IMR-90 (cell line): ENCODE measurements around the gene ZNF74. TPM values are rescaled to one million over a fixed set of nuclear protein-coding genes. Genes with fewer than 3 reads are reported as not detected.

ENCODE experiments used
- ATAC-seq: fragments of 200-7000 bp; cut with Tn5 transposase; 2 replicates; pipeline ENCODE4 v1.9.1; 2020; ENCODE audit warnings: low read depth, mild to moderate bottlenecking, moderate library complexity
- BruUV-seq: library from RNA; stranded (reverse); fragments of 400-500 nt; replicated peaks from 2 replicates; lab custom pipeline; 2021; lab: Mats Ljungman, UMichigan
- CTCF ChIA-PET: fragments of 300-600 bp; formaldehyde crosslinking; extraction: SDS; loops from one replicate; lab custom pipeline; 2021; ENCODE audit warnings: antibody characterized with exemption; lab: Yijun Ruan, JAX
- POLR2A ChIA-PET: fragments of 300-600 bp; sonication (Branson Sonifier 250); formaldehyde crosslinking; loops from one replicate; lab custom pipeline; 2022; ENCODE audit warnings: antibody characterized with exemption; ENCODE audit not compliant: unreplicated experiment; lab: Charles Lee
- DNase-seq: peaks from one replicate; pipeline ENCODE4 v3.0.0; 2013
- H2AFZ ChIP-seq: replicated peaks from 2 replicates; pipeline ENCODE3; 2013; ENCODE audit warnings: low read length, mild to moderate bottlenecking; ENCODE audit not compliant: poor library complexity
- H2AK5ac ChIP-seq: 2 replicates; pipeline ENCODE4 v1.6.1; 2013; ENCODE audit warnings: low read depth, low read length, inconsistent platforms
- H2AK9ac ChIP-seq: replicated peaks from 2 replicates; pipeline ENCODE3; 2013; ENCODE audit warnings: mild to moderate bottlenecking, low read depth, low read length, moderate library complexity; ENCODE audit not compliant: poor library complexity
- H2BK120ac ChIP-seq: 2 replicates; pipeline ENCODE4 v1.6.1; 2013; ENCODE audit warnings: low read depth, low read length, inconsistent platforms
- H2BK15ac ChIP-seq: 3 replicates; pipeline ENCODE4 v1.6.1; 2013; ENCODE audit warnings: low read depth, low read length, inconsistent platforms
- H2BK20ac ChIP-seq: 2 replicates; pipeline ENCODE4 v1.6.1; 2013; ENCODE audit warnings: low read depth, mild to moderate bottlenecking, inconsistent platforms, low read length, moderate library complexity
- H2BK5ac ChIP-seq: 2 replicates; pipeline ENCODE4 v1.6.1; 2013; ENCODE audit warnings: mild to moderate bottlenecking, low read depth, low read length, inconsistent platforms; ENCODE audit not compliant: poor library complexity, severe bottlenecking
- H3K14ac ChIP-seq: replicated peaks from 2 replicates; pipeline ENCODE4 v1.6.1; 2013; ENCODE audit warnings: low read depth, low read length, inconsistent platforms
- H3K18ac ChIP-seq: 2 replicates; pipeline ENCODE4 v1.6.1; 2013; ENCODE audit warnings: low read depth, low read length, control low read depth
- H3K23ac ChIP-seq: 2 replicates; pipeline ENCODE4 v1.6.1; 2013; ENCODE audit warnings: low read depth, low read length, inconsistent platforms
- H3K27ac ChIP-seq: 2 replicates; pipeline ENCODE4 v1.5.1; 2013; ENCODE audit warnings: mild to moderate bottlenecking, control low read depth, low read length; ENCODE audit not compliant: insufficient read depth
- H3K27me3 ChIP-seq: 2 replicates; pipeline ENCODE4 v1.6.1; 2013; ENCODE audit warnings: low read length; ENCODE audit not compliant: control insufficient read depth, insufficient read depth
- H3K36me3 ChIP-seq: 2 replicates; pipeline ENCODE4 v1.6.1; 2013; ENCODE audit warnings: low read length, mixed read lengths; ENCODE audit not compliant: control insufficient read depth, insufficient read depth
- H3K4ac ChIP-seq: 2 replicates; pipeline ENCODE4 v1.6.1; 2013; ENCODE audit warnings: low read depth, low read length, inconsistent platforms
- H3K4me1 ChIP-seq: 2 replicates; pipeline ENCODE4 v1.6.1; 2013; ENCODE audit warnings: low read length, mixed read lengths; ENCODE audit not compliant: control insufficient read depth, insufficient read depth
- H3K4me2 ChIP-seq: 2 replicates; pipeline ENCODE4 v1.6.1; 2013; ENCODE audit warnings: low read depth, mild to moderate bottlenecking, control low read depth, low read length, moderate library complexity
- H3K4me3 ChIP-seq: 2 replicates; pipeline ENCODE4 v1.5.1; 2013; ENCODE audit warnings: low read depth, mild to moderate bottlenecking, control low read depth, low read length, moderate library complexity; ENCODE audit not compliant: insufficient read depth
- H3K56ac ChIP-seq: 2 replicates; pipeline ENCODE4 v1.6.1; 2013; ENCODE audit warnings: low read length, inconsistent platforms; ENCODE audit not compliant: insufficient read depth; ENCODE audit errors: extremely low read depth
- H3K79me1 ChIP-seq, 2 experiments: 2 replicates each; pipeline ENCODE4 v1.6.1; 2013; ENCODE audit warnings: low read length in 2 of 2, inconsistent platforms in 1 of 2, low read depth in 1 of 2
- H3K9ac ChIP-seq: 2 replicates; pipeline ENCODE4 v1.6.1; 2013; ENCODE audit warnings: low read depth, low read length, control low read depth
- H3K9me1 ChIP-seq: 2 replicates; pipeline ENCODE4 v1.6.1; 2013; ENCODE audit warnings: low read length, inconsistent platforms; ENCODE audit not compliant: insufficient read depth
- H3K9me3 ChIP-seq: 2 replicates; pipeline ENCODE4 v1.6.1; 2013; ENCODE audit warnings: low read length; ENCODE audit not compliant: control insufficient read depth, insufficient read depth
- H4K20me1 ChIP-seq: 2 replicates; pipeline ENCODE4 v1.6.1; 2013; ENCODE audit warnings: low read length, inconsistent platforms; ENCODE audit not compliant: insufficient read depth
- H4K5ac ChIP-seq: 2 replicates; pipeline ENCODE4 v1.6.1; 2013; ENCODE audit warnings: mild to moderate bottlenecking, low read depth, low read length, control low read depth
- H4K8ac ChIP-seq, 2 experiments: 2 replicates each; pipeline ENCODE4 v1.6.1; 2013; ENCODE audit warnings: low read depth in 2 of 2, low read length in 2 of 2, control low read depth in 1 of 2, inconsistent platforms in 1 of 2
- H4K91ac ChIP-seq: 2 replicates; pipeline ENCODE4 v1.6.1; 2013; ENCODE audit warnings: low read depth, low read length, inconsistent platforms; ENCODE audit not compliant: insufficient read depth
- BHLHE40 ChIP-seq: fragments of 150-350 bp; IDR thresholded peaks from 2 replicates; pipeline ENCODE4 v1.6.1; 2016; ENCODE audit warnings: mild to moderate bottlenecking, low read depth, low read length
- CHD1 ChIP-seq: IDR thresholded peaks from 2 replicates; pipeline ENCODE4 v1.6.1; 2012; ENCODE audit warnings: low read depth, low read length, improper control_type of control experiment
- FOS ChIP-seq: fragments of 150-350 bp; IDR thresholded peaks from 2 replicates; pipeline ENCODE4 v1.6.1; 2016; ENCODE audit warnings: low read depth, low read length
- MAFK ChIP-seq: IDR thresholded peaks from 2 replicates; pipeline ENCODE4 v1.6.1; 2012; ENCODE audit warnings: low read depth, low read length, improper control_type of control experiment
- MAZ ChIP-seq: IDR thresholded peaks from 2 replicates; pipeline ENCODE4 v1.6.1; 2012; ENCODE audit warnings: low read depth, mild to moderate bottlenecking, low read length, improper control_type of control experiment, moderate library complexity, borderline replicate concordance
- MXI1 ChIP-seq: IDR thresholded peaks from 2 replicates; pipeline ENCODE4 v1.6.1; 2012; ENCODE audit warnings: low read depth, mild to moderate bottlenecking, low read length, moderate library complexity, borderline replicate concordance
- NFE2L2 ChIP-seq: fragments of 150-350 bp; IDR thresholded peaks from 2 replicates; pipeline ENCODE4 v1.6.1; 2016; ENCODE audit warnings: low read depth, mild to moderate bottlenecking, low read length
- POLR2A ChIP-seq: IDR thresholded peaks from 2 replicates; pipeline ENCODE4 v1.6.1; 2012; ENCODE audit warnings: mild to moderate bottlenecking, low read depth, low read length
- RAD21 ChIP-seq: IDR thresholded peaks from 2 replicates; pipeline ENCODE4 v1.6.1; 2012; ENCODE audit warnings: low read length, improper control_type of control experiment
- RFX5 ChIP-seq: IDR thresholded peaks from 2 replicates; pipeline ENCODE4 v1.8.0; 2012; ENCODE audit warnings: low read depth, mild to moderate bottlenecking, low read length, moderate library complexity
- WGBS, 2 experiments: methylation state at CpG; one replicate each; pipeline versions ENCODE4 v1.1.5 to v1.1.7; 2013; ENCODE audit warnings: missing lambda C conversion rate in 2 of 2; ENCODE audit not compliant: insufficient read length in 1 of 2; ENCODE audit errors: extremely low coverage in 2 of 2; 5-methylcytosine and 5-hydroxymethylcytosine counted together
- dilution Hi-C: fragments of 300-500 bp; cut with HindIII; formaldehyde crosslinking; loops from one replicate; pipeline ENCODE4 v1.14.3; 2018; ENCODE audit warnings: low sequenced_read_pairs; ENCODE audit not compliant: unreplicated experiment
- in situ Hi-C: fragments of 300-500 bp; cut with MboI; formaldehyde crosslinking; loops from 3 replicates; pipeline ENCODE4 v1.14.3; 2019; ENCODE audit warnings: low sequenced_read_pairs, inconsistent platforms, mixed read lengths
- intact Hi-C: fragments of 100-400 bp; cut with micrococcal nuclease; formaldehyde crosslinking; loops from 2 replicates; pipeline ENCODE4 v1.10.0; 2022
- polyA plus RNA-seq, 3 experiments: library from polyadenylated mRNA; depleted of rRNA; stranded (reverse); fragments of >200 nt; gene quantifications; 2 replicates each; pipeline ENCODE4 v1.2.3, GENCODE V29; 2012; ENCODE audit warnings: low replicate concordance in 1 of 3
- total RNA-seq: library from RNA; depleted of rRNA; stranded (reverse); fragments of >200 nt; gene quantifications from 2 replicates; pipeline ENCODE4 v1.2.3, GENCODE V29; 2012
- TF ChIP-seq, protein P1 (sequence below): conservative IDR thresholded peaks from 2 replicates; pipeline ENCODE4 v1.5.1; 2012; ENCODE audit warnings: mild to moderate bottlenecking, low read depth, low read length, improper control_type of control experiment
- TF ChIP-seq, protein P2 (sequence below): fragments of 150-350 bp; IDR thresholded peaks from 2 replicates; pipeline ENCODE4 v1.6.1; 2017; ENCODE audit warnings: mild to moderate bottlenecking, antibody characterized with exemption, low read length, low read depth

The ZNF74 gene
- total and polyA plus RNA-seq, 2 of the 4 experiments (the other 2 are of a cell fraction): 7.5 to 8.4 TPM

GRCh38 chr22:20456064-20456721 lies 62.2 kb downstream of the ZNF74 start (continued):
- no peak for TF ChIP-seq RFX5
- peak; percentile 97 for TF ChIP-seq RAD21
- no peak for TF ChIP-seq POLR2A

GRCh38 chr22:20456722-20457076 lies 62.7 kb downstream of the ZNF74 start:
- H4K8ac ChIP-seq: peak overlapping the region in 1 of 2 experiments; percentile 69; a peak in 1 of 4 replicates
- no peak overlapping the region for H3K27ac ChIP-seq
- H3K79me1 ChIP-seq: peaks cover 0 to 12% of the 10 kb centered on the region in 2 experiments; a peak in 2 of 4 replicates
- H2BK5ac ChIP-seq: no peak overlapping the region
- H3K4me3 ChIP-seq: no peak overlapping the region
- H3K36me3 ChIP-seq: peaks cover 19% of the 10 kb centered on the region
- H3K27me3 ChIP-seq: no peaks in the 10 kb centered on the region
- H2BK15ac ChIP-seq: no peak overlapping the region
- intact Hi-C loops: loop anchor here (1.0 to 5.0 kb wide), 3 partner anchors 38 to 299 kb away; partner anchors contain the start of gene KLHL22
- no peak overlapping the region for H3K4me2 ChIP-seq
- no peak for ATAC-seq
- no peak overlapping the region; the same call in 1 of the 2 replicates for H4K5ac ChIP-seq
- H3K9ac ChIP-seq: no peak overlapping the region
- in situ Hi-C loops: loop anchor here (10.0 kb wide), 2 partner anchors 62 to 302 kb away; partner anchors contain the start of genes CCDC188 and ZNF74
- no peak overlapping the region for H2BK120ac ChIP-seq
- H2AK9ac ChIP-seq: peak overlapping the region; percentile 66
- H3K23ac ChIP-seq: no peak overlapping the region
- ChIA-PET CTCF (interaction anchor here (0.5 to 1.4 kb wide), 4 partner anchors 9 to 38 kb away, joined by 3 to 12 read pairs (median 5); no protein-coding TSS in a partner anchor), POLR2A (no interaction called here)
- H2BK20ac ChIP-seq: no peak overlapping the region
- peaks cover 5% of the 10 kb centered on the region for H3K4me1 ChIP-seq
- H3K4ac ChIP-seq: no peak overlapping the region
- dilution Hi-C loops: no loop called here
- H3K18ac ChIP-seq: no peak overlapping the region
- BruUV-seq: no TSS peak
- no peak overlapping the region for H3K56ac ChIP-seq
- no peak for TF ChIP-seq CHD1
- TF ChIP-seq, protein P1, sequence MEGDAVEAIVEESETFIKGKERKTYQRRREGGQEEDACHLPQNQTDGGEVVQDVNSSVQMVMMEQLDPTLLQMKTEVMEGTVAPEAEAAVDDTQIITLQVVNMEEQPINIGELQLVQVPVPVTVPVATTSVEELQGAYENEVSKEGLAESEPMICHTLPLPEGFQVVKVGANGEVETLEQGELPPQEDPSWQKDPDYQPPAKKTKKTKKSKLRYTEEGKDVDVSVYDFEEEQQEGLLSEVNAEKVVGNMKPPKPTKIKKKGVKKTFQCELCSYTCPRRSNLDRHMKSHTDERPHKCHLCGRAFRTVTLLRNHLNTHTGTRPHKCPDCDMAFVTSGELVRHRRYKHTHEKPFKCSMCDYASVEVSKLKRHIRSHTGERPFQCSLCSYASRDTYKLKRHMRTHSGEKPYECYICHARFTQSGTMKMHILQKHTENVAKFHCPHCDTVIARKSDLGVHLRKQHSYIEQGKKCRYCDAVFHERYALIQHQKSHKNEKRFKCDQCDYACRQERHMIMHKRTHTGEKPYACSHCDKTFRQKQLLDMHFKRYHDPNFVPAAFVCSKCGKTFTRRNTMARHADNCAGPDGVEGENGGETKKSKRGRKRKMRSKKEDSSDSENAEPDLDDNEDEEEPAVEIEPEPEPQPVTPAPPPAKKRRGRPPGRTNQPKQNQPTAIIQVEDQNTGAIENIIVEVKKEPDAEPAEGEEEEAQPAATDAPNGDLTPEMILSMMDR: no peak
- TF ChIP-seq RFX5: no peak
- TF ChIP-seq, protein P2, sequence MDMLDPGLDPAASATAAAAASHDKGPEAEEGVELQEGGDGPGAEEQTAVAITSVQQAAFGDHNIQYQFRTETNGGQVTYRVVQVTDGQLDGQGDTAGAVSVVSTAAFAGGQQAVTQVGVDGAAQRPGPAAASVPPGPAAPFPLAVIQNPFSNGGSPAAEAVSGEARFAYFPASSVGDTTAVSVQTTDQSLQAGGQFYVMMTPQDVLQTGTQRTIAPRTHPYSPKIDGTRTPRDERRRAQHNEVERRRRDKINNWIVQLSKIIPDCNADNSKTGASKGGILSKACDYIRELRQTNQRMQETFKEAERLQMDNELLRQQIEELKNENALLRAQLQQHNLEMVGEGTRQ: no peak
- TF ChIP-seq MXI1: no peak
- TF ChIP-seq POLR2A: no peak
- TF ChIP-seq BHLHE40: no peak
- TF ChIP-seq MAZ: no peak
- TF ChIP-seq MAFK: no peak
- TF ChIP-seq NFE2L2: no peak
- no peak for TF ChIP-seq FOS
- no peaks in the 10 kb centered on the region for H3K9me3 ChIP-seq
- H4K91ac ChIP-seq: no peak overlapping the region
- no peaks in the 10 kb centered on the region for H4K20me1 ChIP-seq
- H3K14ac ChIP-seq: no peak overlapping the region
- no peak overlapping the region for H2AFZ ChIP-seq
- DNase-seq: no peak
- no peak overlapping the region for H2AK5ac ChIP-seq
- H3K9me1 ChIP-seq: no peaks in the 10 kb centered on the region
- no CpG with 5 or more reads among the region's 3 CpGs for WGBS, 2 experiments
